Loucy (cell line): Measurements from ENCODE around the gene ZNF304.

Experiments used
- H2AFZ ChIP-seq: fragments of 200-600 bp; sonication (generic); 2 replicates; pipeline ENCODE4 v1.6.0; 2016; ENCODE audit warnings: antibody characterized with exemption, mild to moderate bottlenecking, low read length, moderate library complexity
- H3F3A ChIP-seq: fragments of 200-600 bp; 2 replicates; pipeline ENCODE4 v1.6.0; 2016; ENCODE audit warnings: antibody characterized with exemption, low read depth, mild to moderate bottlenecking
- H3K27me3 ChIP-seq: fragments of 200-600 bp; sonication (generic); 2 replicates; pipeline ENCODE4 v1.6.1; 2014; ENCODE audit warnings: low read length, mild to moderate bottlenecking; ENCODE audit not compliant: insufficient read depth, poor library complexity, severe bottlenecking
- H3K36me3 ChIP-seq: fragments of 200-600 bp; sonication (generic); 2 replicates; pipeline ENCODE4 v1.6.1; 2016; ENCODE audit warnings: low read length; ENCODE audit not compliant: insufficient read depth
- H3K4me1 ChIP-seq: fragments of 200-600 bp; sonication (generic); 2 replicates; pipeline ENCODE4 v1.5.1; 2014; ENCODE audit warnings: low read length, mild to moderate bottlenecking; ENCODE audit not compliant: insufficient read depth, poor library complexity, severe bottlenecking
- H3K4me2 ChIP-seq: fragments of 200-600 bp; sonication (generic); 2 replicates; pipeline ENCODE4 v1.6.0; 2014; ENCODE audit warnings: antibody characterized with exemption, low read length, low read depth, mild to moderate bottlenecking; ENCODE audit not compliant: poor library complexity, severe bottlenecking
- H3K4me3 ChIP-seq: fragments of 200-600 bp; sonication (generic); 2 replicates; pipeline ENCODE4 v1.5.1; 2014; ENCODE audit warnings: low read length, mild to moderate bottlenecking, mixed read lengths; ENCODE audit not compliant: poor library complexity, severe bottlenecking
- H3K79me2 ChIP-seq: fragments of 200-600 bp; sonication (generic); 2 replicates; pipeline ENCODE4 v1.6.1; 2014; ENCODE audit warnings: low read length; ENCODE audit not compliant: insufficient read depth
- H3K9ac ChIP-seq: fragments of 200-600 bp; sonication (generic); 2 replicates; pipeline ENCODE4 v1.6.0; 2014; ENCODE audit warnings: mild to moderate bottlenecking, low read depth, low read length, moderate library complexity; ENCODE audit not compliant: poor library complexity, severe bottlenecking
- H3K9me2 ChIP-seq: fragments of 200-600 bp; sonication (generic); replicated peaks from 2 replicates; pipeline ENCODE4 v1.6.1; 2016; ENCODE audit warnings: low read depth, low read length, mixed read lengths
- H3K9me3 ChIP-seq: fragments of 200-600 bp; sonication (generic); 2 replicates; pipeline ENCODE4 v1.6.1; 2014; ENCODE audit warnings: mild to moderate bottlenecking, antibody characterized with exemption, low read length, low read depth; ENCODE audit not compliant: insufficient read depth
- H4K20me1 ChIP-seq: fragments of 200-600 bp; sonication (generic); 2 replicates; pipeline ENCODE4 v1.6.0; 2014; ENCODE audit warnings: antibody characterized with exemption, low read length, mild to moderate bottlenecking; ENCODE audit not compliant: insufficient read depth, poor library complexity, severe bottlenecking
- EZH2phosphoT487 ChIP-seq: fragments of 200-600 bp; IDR thresholded peaks from 2 replicates; pipeline ENCODE4 v1.6.1; 2018; ENCODE audit warnings: antibody characterized with exemption, mild to moderate bottlenecking, moderate library complexity, borderline replicate concordance
- TF ChIP-seq, protein P1 (sequence below): fragments of 200-600 bp; sonication (generic); conservative IDR thresholded peaks from 2 replicates; pipeline ENCODE4 v1.5.1; 2014; ENCODE audit warnings: mild to moderate bottlenecking, antibody characterized with exemption, low read length

ZNF304 gene

GRCh38 chr19:57338877-57339276, 12.2 kb upstream of the ZNF304 start:
- Histone ChIP-seq H3K4me1 (no peaks in the 10 kb centered on the region), H3K9me3 (no peaks in the 10 kb centered on the region), H2AFZ (no peak overlapping the region), H3K4me2 (no peak overlapping the region), H3K9me2 (no peaks in the 10 kb centered on the region), H3K9ac (no peak overlapping the region), H3K27me3 (no peaks in the 10 kb centered on the region), H3K36me3 (no peaks in the 10 kb centered on the region), H3K4me3 (no peak overlapping the region), H3K79me2 (no peaks in the 10 kb centered on the region), H4K20me1 (peaks cover 5% of the 10 kb centered on the region), H3F3A (no peaks in the 10 kb centered on the region)
- TF ChIP-seq, protein P1, sequence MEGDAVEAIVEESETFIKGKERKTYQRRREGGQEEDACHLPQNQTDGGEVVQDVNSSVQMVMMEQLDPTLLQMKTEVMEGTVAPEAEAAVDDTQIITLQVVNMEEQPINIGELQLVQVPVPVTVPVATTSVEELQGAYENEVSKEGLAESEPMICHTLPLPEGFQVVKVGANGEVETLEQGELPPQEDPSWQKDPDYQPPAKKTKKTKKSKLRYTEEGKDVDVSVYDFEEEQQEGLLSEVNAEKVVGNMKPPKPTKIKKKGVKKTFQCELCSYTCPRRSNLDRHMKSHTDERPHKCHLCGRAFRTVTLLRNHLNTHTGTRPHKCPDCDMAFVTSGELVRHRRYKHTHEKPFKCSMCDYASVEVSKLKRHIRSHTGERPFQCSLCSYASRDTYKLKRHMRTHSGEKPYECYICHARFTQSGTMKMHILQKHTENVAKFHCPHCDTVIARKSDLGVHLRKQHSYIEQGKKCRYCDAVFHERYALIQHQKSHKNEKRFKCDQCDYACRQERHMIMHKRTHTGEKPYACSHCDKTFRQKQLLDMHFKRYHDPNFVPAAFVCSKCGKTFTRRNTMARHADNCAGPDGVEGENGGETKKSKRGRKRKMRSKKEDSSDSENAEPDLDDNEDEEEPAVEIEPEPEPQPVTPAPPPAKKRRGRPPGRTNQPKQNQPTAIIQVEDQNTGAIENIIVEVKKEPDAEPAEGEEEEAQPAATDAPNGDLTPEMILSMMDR = no peak
- no peak for TF ChIP-seq EZH2phosphoT487

- Histone ChIP-seq H2AFZ (no peak overlapping the region), H3K4me3 (no peak overlapping the region), H3K27me3 (no peaks in the 10 kb centered on the region), H3K4me1 (no peaks in the 10 kb centered on the region), H3K9me3 (no peaks in the 10 kb centered on the region), H3K4me2 (no peak overlapping the region), H3K36me3 (no peaks in the 10 kb centered on the region), H3K9ac (no peak overlapping the region), H3K79me2 (no peaks in the 10 kb centered on the region), H3F3A (no peaks in the 10 kb centered on the region), H3K9me2 (no peaks in the 10 kb centered on the region), H4K20me1 (no peaks in the 10 kb centered on the region)
- TF ChIP-seq, protein P1 = no peak
- no peak for TF ChIP-seq EZH2phosphoT487
These were observed 8.5 kb upstream of the ZNF304 start for GRCh38 chr19:57342582-57342981.

DNA sequence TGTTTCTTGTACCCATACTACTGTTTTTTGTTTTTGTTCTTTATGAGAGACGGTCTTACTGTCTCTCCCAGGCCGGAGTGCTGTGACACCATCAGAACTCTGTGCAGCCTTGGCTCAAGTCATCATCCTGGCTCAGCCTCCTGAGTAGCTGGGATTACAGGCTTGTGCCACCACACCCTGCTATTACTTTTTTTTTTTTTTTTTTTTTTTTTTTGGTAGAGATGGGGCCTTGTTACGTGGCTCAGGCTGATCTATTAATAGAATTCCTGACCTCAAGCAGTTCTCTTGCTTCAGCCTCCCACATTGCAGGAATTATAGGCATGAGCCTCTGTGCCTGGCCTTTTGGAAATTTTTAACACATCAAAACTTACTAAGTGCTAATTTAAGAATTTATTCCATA, 2.9 kb upstream of the ZNF304 start:
- H3K9me3 ChIP-seq = no peaks in the 10 kb centered on the region
- H3K4me1 ChIP-seq = peaks cover 12% of the 10 kb centered on the region
- no peaks in the 10 kb centered on the region for H3F3A ChIP-seq

More for the DNA sequence above, 2.9 kb upstream of the ZNF304 start:
- Histone ChIP-seq H3K9me2 (no peaks in the 10 kb centered on the region; the same call in 1 of the 2 replicates), H3K4me3 (no peak overlapping the region), H4K20me1 (peaks cover 5% of the 10 kb centered on the region), H3K36me3 (no peaks in the 10 kb centered on the region), H3K4me2 (no peak overlapping the region), H3K79me2 (peaks cover 21% of the 10 kb centered on the region), H3K9ac (no peak overlapping the region), H2AFZ (no peak overlapping the region), H3K27me3 (no peaks in the 10 kb centered on the region)
- TF ChIP-seq EZH2phosphoT487 = no peak
- TF ChIP-seq, protein P1 = no peak
